Esophagus muscularis mucosa (tissue), 3 donors: ENCODE results near the gene SIX5.

Experiments used
- POLR2A ChIP-seq: fragments of 450-650 bp; IDR thresholded peaks from one replicate; pipeline ENCODE4 v1.6.1; 2017; ENCODE audit warnings: antibody characterized with exemption, moderate library complexity, mild to moderate bottlenecking, low read depth
- TF ChIP-seq, protein P1 (sequence below), 3 experiments: fragments of 200-600 bp in 2 of 3; fragments of 450-650 bp in 1 of 3; sonication (generic) in 2 of 3; IDR thresholded peaks; one replicate each; pipeline ENCODE4 v1.5.1; 2017 to 2019; ENCODE audit warnings: antibody characterized with exemption in 3 of 3, mild to moderate bottlenecking in 2 of 3, moderate library complexity in 1 of 3

DNA sequence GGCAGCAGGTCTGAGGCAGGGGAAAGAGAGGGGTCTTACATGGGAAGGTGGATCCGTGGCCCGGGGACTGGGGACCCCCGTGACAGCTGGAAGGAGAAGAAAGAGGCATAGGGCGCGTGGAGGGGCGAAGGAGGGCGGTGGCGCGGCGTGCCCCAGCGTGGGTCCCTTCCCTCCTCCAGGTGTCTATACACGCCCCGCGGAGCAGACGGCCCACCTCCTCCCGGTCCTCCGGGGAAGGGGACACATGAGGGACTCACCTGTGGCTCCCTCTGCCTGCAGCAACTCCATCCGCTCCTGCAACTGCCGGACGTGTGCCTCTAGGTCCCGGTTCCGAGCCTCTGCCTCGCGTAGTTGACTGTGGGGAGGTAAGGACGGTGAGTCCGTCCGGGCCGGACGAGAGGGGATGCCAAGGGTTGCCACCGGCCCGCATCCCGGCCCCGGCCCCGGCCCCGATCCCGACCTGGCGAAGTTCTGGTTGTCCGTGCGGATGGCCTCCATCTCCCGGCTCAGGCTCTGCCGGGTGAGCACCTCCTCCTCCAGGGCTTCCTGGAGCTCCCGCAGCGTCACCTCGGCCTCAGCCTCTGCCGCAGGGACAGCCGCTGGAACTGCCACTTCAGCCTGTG lies 2.4 kb upstream of the SIX5 start:
- TF ChIP-seq POLR2A: no peak
- TF ChIP-seq, protein P1, sequence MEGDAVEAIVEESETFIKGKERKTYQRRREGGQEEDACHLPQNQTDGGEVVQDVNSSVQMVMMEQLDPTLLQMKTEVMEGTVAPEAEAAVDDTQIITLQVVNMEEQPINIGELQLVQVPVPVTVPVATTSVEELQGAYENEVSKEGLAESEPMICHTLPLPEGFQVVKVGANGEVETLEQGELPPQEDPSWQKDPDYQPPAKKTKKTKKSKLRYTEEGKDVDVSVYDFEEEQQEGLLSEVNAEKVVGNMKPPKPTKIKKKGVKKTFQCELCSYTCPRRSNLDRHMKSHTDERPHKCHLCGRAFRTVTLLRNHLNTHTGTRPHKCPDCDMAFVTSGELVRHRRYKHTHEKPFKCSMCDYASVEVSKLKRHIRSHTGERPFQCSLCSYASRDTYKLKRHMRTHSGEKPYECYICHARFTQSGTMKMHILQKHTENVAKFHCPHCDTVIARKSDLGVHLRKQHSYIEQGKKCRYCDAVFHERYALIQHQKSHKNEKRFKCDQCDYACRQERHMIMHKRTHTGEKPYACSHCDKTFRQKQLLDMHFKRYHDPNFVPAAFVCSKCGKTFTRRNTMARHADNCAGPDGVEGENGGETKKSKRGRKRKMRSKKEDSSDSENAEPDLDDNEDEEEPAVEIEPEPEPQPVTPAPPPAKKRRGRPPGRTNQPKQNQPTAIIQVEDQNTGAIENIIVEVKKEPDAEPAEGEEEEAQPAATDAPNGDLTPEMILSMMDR (IDR thresholded peaks at IDR 0.05): no peak
